ENCODE measurements around the gene ACSF3.

Gene ACSF3

DNA sequence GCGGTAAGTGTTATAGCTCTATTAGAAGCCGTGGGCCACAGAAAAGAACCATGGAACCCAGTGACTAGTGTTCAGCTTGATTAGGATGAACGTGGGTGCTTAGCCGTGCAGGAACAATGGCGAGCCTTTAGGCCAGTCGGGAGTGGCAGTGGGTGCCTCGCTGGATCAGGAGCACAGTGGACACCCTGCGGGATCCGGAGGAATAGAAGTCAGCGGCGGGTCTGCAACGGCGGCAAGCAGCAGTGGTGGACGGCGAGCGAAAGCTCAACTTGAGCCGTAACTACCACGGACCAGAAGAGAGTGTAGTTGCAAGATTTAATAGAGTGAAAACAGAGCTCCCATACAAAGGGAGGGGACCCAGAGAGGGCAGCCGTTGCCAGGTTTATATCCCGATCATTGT lies 40.6 kb downstream of the ACSF3 start:
- DNase-seq, result no peak

DNA sequence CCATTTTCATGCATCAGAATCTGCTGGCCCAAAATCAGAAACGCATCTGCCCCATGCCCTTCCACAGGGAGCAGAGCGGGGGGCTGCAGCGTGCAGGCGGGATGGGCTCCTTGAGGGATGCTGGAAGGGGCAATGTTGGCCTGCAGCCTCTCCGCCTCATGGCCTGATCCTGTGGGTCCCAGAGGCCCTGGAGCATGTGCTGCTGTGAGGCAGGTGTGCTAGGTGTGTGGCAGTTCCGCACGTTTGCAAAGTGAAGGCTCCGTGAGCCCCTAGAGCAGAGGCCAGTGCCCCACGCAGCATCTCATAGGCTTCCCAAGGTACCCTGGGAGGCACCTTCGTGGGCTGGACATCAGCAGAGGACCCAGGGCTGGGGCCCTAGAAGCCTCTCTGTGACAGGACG lies 41.5 kb downstream of the ACSF3 start:
- no peak for DNase-seq

DNA sequence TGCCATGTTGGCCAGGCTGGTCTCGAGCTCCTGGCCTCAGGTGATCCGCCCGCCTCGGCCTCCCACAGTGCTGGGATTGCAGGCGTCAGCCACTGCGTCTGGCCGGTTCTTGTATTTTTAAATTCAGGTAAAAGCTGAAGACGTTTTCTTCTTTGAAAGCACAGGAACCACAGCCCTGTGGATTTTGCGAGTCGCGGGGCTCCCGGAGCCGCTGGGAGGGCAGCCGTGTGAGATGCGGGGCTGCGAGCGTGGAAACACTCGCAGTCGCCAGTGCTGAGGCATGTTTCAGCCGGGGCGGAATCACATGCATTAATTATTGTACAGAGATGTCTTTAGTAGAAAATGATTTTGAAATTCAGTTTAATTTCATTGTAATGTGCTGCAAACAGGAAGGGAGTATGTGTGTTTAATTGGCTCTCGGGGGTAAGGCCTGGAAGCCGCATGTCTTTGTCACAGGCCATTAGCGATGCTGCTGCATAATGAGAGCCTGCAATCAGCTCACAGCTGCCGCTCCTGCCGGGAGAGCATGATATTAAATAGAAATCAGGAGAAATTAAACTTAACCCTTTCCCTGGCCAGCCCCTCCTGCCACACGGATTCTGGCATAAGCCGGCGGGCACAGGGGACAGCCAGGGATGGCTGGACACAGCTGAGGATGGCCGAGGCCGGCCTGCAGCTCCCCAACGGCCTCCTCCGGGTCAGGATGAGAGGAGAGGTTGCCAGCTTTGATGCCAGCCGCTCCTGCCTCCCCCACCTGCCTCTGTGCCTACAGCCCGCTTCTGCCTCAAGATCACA lies 42.5 kb downstream of the ACSF3 start:
- no peak for DNase-seq

DNA sequence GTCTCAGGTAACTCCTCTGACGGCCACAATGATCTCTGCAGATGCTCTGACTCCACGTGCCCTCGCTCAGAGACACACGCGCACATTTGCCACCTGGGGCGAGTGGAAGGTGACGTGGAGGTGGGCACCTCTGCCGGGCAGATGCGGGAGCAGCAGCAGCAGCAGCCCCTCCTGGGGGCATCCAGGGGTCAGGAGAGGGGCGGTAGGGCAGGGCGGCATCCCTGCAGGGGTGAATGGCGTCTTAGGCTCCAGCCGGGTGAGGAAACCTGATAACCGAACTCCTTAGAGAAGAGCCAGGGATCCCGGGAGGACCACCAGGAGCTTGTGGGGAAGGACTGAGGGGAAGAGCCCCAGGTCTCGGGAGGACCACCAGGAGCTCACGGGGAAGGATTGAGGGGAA lies 43.3 kb downstream of the ACSF3 start:
- DNase-seq, result no peak

DNA sequence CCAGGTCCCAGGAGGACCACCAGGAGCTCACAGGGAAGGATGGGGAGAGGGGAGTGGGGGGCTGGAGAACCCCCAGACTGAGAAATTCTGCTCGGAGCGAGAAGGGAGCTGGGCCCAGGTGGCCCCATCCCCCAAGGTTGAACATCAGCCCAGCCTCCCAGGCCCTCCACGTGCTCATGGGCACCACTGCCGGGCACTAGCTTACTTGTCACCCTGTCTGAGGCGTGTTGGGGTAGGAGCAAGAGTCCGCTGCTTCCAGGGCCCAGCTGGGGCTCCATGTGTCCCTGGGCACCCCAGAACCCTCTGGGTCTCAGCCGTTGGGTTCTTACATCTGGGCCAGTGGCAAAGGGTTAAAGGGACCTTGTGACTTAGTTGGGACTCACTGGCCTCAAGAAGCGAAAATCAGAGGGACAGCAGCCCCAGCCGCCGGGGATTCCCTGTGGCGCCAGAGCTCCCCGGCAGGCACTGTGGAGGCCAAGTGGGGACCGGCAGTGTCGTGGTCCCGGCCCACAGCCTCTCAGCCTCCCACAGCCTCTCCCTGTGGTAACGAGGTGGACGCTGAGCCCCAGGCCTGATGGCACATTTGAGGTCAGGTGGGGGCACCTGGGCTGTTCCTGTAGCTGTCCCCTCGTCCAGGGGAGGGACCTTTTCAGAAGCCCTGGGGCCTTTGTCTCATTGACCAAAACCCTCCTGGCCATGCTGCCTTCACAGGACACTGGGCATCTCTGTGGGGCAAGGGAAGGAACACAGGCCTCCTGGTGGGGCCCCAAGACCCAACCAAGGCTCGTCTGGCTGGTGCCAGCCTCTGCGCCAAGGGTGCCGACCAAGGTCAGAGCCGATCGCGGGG lies 44.2 kb downstream of the ACSF3 start:
- no peak for DNase-seq

DNA sequence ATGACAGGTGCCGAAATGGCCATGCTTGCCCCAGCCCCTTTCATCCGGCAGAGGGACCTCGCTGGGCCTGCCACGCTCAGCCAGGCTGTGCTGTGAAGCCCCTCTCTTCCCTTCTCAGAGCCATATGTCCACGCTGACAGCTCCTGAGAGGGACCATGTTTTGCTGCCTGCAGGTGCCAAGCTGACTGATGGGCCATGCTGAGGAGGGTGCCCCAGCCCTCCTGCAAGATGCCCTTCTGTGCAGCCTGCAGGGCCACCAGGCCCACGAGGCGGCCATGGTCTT lies 44.8 kb downstream of the ACSF3 start:
- DNase-seq, result no peak

DNA sequence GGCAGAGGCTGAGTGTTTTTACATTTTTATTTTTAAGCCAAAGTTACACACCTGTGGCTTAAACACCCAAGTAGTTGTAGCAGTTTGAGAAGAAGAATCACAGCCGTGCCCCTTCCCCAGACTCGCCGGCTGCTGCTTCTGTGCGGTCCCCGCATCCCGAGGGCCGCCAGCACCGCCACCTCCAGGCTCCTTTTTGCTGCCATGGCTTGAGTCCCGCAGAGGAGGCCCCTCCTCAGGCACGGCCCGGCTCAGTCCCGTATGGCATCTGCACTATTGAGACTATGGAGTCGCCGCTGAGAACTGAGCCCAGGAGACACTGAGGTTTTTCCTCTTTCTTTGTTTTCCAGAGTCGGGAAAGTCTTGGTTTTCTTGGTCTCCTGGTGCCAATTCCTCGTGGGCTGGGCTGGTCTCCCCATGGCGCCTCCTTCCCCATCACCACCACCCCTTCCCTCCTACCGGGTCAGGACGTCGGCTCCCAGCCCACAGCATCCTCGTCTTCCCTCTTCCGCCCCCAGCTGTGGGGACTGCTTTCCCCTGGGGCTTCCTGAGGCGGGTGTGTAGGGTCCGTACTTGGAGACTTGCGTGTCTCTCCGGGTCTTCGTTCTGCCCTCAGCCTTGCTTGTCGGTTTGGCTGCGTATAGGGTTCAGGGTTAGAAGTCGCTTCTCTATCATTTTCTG lies 45.3 kb downstream of the ACSF3 start:
- no peak for DNase-seq

DNA sequence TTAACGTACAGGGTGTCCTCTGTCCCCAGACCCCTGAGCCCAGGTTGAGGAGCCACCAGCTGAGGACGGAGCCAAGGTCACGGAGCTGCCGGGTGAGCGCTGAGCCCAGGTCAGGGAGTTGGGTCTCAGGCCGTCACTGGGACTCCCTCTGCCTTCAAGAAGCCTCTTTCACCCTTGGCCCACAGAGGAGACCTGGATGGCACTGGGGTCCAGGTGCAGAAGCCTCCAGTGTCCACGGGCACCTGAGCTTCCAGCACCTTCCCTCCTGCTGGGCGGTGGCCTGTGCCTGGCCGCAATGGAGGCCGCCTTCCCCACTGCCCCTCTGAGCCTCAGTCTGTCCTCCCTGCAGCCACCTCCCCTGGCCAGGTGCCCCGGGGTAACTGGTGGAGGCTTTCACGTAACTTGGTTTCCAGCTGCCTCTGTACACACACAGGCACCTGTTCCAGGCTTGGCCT lies 46.3 kb downstream of the ACSF3 start:
- DNase-seq, result no peak

DNA sequence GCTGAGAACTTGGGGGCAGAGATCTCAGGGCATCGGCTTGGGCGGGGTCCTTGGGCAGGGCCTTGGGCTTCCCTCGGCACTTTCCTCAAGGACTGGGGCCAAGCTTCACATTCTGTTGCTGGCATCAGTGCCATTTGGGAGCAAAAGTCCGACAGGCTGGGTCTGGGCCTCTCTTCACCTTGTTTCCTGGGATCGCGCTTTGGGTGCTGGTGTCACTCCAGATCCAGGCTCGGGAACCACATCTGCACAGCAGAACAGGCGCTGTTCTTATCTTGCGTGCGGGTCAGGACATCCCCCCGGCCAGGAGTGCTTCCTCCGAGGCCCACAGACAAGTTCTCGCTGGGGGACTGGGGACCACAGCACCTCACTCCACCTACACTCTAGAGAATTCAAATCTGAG lies 46.7 kb downstream of the ACSF3 start:
- no peak for DNase-seq

DNA sequence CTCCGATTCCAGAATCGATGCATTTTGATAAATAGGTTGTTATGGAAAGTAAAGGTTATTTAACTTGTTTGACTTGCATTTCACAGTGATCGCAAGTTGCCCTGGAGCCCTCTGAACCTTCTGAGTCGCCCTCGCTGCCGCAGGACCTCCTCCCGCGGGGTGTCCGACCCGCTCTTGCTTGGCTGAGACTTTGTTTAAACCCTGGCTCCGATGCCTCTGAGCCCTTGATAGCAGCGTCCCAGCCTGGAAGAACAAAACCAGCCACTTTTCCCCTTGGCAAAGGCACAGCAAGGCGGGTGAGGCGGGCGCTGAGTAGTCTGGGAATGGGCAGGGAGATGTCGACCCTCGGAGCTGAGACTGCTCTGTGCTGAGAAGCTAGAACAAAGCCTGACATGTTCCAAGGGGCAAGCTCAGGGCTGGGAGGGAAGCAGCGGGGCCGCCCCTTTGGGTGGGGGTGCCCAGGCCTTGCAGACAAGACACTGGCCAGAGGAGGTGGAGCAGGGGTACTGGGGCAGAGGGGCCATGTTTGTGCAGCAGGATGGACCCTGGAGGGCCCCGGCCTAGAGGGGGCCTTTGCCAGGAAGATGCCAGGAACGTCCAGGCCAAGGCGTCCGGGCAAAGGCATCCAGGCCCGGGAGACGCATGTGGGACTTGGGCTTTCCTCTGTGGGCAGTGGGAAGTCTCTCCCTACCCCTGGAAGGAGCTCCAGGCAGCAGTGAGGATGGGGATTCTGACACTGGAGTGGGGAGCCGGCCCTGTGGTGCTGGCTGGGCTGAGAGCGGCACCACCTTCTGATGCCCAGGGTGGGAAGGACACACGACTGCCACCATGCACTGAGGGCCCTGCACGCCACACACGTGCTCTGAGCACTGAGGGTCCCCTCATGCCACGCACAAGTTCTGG lies 47.6 kb downstream of the ACSF3 start:
- DNase-seq, result no peak

DNA sequence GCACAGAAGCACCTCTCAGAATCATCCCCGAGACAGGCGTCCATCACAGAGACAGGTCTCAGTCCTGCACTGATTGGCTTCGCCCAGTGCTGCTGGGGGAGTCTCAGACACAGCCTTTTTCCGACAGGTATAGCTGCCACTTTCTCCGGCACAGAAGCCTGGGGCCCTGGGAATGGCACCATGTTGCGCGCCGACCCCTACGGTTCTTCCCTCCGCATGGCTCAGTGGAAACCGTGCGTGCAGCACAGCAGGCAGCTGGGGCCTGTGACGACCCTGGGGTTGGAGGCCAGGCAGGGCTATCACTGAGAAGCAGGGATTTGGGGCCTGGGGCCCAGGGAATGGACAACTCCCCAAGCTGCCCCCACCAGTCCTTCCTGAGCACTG lies 48.2 kb downstream of the ACSF3 start:
- DNase-seq, result no peak

DNA sequence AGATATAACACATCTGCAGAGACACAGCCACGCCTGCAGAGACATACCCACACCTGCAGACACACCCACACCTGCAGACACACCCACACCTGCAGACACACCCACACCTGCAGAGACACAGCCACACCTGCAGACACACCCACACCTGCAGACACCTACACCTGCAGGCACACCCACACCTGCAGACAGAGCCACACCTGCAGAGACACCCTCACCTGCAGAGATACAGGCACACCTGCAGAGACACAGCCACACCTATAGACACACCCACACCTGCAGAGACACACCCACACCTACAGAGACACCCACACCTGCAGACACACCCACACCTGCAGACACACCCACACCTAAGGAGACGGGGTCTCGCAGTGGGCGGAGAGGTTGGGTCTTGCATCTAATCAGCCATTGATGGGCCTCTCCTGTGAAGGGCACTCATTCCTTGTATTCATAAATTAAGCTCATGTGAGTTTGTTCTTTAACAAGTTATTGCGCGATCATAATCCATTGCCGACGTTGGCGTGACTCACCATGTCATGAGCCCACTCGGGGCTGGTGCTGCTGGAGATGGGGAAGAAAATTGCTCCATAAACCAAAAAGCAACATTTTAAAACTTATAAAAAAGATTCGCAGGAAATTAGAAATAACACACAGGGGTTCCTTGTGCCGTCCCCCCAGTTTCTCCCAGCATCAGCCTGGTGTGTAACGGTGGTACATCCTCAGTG lies 49.0 kb downstream of the ACSF3 start:
- DNase-seq, result no peak

DNA sequence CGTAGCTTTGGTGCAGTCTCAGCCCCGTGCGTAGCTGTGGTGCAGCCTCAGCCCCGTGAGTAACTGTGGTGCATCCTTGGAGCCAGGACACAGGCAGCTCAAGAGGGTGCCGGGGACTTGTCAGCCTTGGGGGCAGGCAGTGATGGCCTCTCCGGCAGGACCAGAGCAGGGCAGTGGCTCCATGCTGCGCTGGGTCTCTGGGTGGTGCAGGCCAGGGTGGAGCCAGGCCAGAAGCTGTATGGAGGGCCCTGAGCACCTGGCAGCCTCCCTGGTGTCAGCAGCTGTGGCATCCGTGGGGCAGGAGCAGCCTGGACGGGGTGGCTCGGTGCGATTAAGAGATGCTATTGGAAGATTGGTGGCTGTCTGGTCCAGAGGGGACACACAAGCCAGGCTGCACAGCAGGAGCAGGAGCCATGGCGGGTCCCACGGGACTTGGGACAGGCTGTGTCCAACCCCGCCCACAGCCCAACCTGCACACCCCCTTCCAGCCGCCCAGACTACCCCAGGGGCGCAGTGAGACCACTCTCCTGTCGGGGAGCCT lies 49.6 kb downstream of the ACSF3 start:
- no peak for DNase-seq

DNA sequence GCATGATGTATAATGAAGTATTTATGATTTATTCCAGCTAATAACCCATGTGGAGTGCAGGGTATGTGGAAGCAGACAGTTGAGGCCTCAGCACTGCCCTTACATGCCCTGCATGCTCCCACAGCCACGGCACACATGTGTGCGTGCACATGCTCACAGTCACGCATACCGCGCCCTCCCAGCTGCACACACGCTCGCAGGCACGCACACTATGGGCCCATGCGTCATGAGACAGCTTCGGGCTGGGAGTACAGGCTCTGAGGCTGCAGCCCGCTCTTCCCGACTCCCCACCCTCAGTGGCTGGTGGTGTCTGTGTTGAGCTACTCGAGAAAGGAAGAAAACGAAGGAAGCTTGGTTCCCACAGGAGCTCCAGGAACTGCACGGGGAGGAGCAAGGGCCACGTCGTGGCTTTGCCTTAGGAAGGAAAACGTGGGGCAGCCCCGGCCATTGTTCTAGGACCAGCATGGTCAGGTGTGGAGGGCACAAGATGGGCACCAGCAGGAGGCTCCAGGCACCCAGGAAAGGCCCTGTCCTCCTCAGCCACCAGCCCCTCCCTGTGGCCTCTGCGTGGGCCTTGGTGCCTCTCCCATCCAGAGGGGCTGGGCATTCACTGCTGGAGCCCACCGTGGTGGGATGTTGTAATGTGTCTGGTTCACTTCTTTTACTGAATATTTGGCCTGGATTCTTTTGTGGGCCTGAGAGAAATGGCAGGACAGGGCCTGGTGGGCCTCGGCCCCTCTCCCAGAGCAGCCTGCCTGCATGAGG lies 50.4 kb downstream of the ACSF3 start:
- no peak for DNase-seq

DNA sequence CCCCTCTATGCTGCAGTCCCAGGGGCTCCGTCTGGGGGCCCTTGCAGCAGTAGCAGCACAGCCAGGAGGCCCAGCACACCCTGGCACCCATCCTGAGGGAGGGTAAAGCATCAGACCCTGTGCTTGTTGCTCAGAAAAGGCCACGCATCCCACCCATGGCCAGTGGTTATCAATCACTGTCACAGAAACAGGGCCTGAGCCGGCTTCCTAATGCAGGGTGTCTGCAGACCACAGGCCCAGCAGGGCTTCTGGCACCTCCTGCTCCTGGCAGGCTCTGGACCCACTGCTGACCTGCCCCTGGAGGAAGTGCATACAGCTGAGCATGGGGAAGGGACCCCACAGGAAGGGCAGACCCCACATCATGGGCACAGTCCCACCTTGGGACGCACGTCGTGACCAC lies 51.0 kb downstream of the ACSF3 start:
- no peak for DNase-seq

DNA sequence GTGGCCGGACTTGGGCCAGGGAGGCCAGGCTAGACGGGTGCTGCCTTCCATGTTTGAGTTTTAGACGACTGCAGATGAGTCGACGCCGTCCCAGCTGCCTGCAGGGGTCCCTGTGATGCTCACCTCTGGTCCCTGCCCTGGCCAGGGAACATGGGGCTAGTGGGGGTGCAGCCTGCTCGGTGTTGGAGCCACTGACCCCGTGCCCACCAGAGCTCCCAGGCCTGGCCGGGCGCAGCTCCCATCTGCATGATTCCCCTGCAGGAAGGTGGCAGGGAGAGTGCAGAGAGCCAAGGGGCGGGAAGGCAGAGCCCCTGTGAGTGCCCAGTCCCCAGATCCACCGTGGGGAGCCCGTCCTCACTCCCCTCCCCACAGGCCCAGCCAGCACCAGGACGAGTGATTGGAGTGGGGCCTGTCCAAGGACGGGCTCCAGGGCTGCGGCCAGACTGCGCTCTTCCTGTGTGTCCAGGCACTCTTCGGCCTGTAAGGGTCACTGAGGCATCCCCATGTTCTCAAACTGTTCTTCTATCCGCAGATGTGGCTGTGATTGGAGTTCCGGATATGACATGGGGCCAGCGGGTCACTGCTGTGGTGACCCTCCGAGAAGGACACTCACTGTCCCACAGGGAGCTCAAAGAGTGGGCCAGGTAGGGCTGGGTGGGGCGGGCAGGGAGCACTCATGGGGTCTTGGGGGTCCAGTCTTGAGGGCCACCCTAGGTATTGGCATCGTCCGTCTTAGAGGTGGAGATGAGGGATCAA lies 51.9 kb downstream of the ACSF3 start:
- DNase-seq, result no peak

DNA sequence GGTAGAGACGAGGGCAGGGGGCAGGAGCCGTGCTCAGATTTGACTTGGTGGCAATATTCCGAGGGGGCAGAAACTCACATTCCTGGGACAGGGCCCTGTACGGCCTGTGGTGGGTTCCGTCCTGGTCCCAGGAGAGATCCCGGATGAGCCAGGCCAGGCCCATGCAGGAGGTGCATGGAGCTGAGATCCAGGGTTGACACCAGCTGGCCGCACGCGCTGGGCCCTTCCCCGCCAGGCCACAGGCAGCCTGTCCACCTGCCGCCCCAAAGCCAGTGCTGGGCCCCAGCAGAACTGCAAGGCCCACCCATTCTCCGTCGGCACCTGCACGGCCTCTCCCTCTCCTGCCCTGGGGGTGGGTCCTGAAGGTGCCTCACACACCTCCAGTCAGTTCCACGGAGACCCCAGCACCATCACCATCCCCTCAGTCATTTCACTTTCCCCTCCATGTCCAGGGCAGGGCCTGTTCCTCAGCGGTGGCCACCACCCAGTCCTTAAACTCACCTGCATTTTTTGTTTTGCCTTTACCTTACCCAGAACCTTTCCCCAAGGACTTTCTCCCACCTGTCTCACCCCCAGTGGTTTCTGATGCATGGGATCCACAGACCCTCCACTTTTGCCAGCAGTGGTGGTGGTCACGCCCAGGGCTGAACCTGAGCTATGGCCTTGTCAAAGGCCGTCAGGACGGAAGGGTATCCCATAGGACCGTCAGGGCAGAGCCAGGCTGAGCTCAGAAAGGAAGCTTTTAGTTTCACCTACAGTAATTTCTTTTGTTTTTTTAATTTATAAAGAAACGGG lies 52.8 kb downstream of the ACSF3 start:
- DNase-seq, result no peak

DNA sequence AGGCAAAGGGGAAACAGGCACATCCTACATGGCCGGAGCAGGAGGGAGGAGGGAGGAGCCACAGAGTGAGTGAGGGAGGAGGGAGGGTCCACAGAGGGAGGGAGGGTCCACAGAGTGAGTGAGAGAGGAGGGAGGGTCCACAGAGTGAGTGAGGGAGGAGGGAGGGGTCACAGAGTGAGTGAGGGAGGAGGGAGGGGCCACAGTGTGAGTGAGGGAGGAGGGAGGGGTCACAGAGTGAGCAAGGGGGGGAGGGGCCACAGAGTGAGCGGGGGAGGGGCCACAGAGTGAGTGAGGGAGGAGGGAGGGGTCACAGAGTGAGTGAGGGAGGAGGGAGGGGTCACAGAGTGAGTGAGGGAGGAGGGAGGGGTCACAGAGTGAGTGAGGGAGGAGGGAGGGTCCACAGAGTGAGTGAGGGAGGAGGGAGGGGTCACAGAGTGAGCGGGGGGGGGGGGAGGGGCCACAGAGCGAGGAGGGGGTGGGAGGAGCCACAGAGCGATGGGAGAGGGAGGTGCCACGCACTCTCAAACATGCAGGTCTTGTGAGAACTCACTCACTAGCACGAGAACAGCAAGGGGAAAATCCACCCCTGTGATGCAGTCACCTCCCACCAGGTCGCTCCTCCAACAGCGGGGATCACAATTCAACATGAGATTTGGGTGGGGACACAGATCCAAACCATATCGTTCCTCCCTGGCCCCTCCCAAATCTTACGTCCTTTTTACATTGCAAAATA lies 53.6 kb downstream of the ACSF3 start:
- DNase-seq, result no peak

DNA sequence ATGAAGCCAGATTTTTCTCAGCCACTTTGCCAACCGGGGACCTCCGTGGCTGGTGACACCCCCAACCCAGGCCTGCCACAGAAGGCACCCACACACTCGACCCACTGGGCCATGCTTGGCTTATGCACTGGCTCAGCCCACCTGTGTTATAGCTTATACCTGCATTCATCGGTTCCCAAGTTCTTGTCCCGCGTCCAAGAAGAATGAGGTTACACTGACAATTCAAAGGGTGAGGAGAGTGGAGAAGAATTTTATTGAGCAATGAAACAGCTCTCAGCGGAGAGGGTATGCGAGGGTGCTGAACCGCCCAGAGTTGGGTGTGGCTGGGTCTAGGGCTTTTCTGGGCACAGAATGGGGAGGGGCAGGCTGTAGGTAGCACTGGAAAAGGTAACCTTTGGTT lies 55.7 kb downstream of the ACSF3 start:
- DNase-seq, result no peak

Data from amniotic stem cell (primary cell).